Hepatocyte (in vitro differentiated cells): ENCODE measurements around the gene DUSP16.

Experiments
- CTCF ChIP-seq: fragments of 200-600 bp; sonication (generic); IDR thresholded peaks from 2 replicates; pipeline ENCODE4 v1.5.1; 2016; ENCODE audit warnings: antibody characterized with exemption, mild to moderate bottlenecking; ENCODE audit not compliant: poor library complexity
- EZH2 ChIP-seq: fragments of 200-600 bp; sonication (generic); IDR thresholded peaks from 2 replicates; pipeline ENCODE4 v1.6.1; 2016; ENCODE audit warnings: antibody characterized with exemption, mild to moderate bottlenecking, borderline replicate concordance
- EZH2phosphoT487 ChIP-seq: fragments of 200-600 bp; sonication (generic); IDR thresholded peaks from one replicate; pipeline ENCODE4 v1.6.1; 2018; ENCODE audit warnings: antibody characterized with exemption, mild to moderate bottlenecking, low read depth, moderate library complexity; ENCODE audit not compliant: unreplicated experiment, severe bottlenecking

GRCh38 chr12:12447236-12447635 lies 115.4 kb downstream of the DUSP16 start:
- TF ChIP-seq CTCF, result no peak
- TF ChIP-seq EZH2, result no peak
- TF ChIP-seq EZH2phosphoT487, result no peak
